KBM-7 (cell line): Measurements from ENCODE around the gene GRIN2A.

ENCODE experiments used
- DNase-seq: peaks from one replicate; pipeline ENCODE4 v3.0.0-alpha.2; 2015
- in situ Hi-C: fragments of 300-500 bp; cut with MboI; formaldehyde crosslinking; loops from 2 replicates; pipeline ENCODE4 v1.14.3; 2020; ENCODE audit warnings: low sequenced_read_pairs, low pct_unique_long_range_greater_than_20kb, mixed read lengths

The GRIN2A gene

DNA sequence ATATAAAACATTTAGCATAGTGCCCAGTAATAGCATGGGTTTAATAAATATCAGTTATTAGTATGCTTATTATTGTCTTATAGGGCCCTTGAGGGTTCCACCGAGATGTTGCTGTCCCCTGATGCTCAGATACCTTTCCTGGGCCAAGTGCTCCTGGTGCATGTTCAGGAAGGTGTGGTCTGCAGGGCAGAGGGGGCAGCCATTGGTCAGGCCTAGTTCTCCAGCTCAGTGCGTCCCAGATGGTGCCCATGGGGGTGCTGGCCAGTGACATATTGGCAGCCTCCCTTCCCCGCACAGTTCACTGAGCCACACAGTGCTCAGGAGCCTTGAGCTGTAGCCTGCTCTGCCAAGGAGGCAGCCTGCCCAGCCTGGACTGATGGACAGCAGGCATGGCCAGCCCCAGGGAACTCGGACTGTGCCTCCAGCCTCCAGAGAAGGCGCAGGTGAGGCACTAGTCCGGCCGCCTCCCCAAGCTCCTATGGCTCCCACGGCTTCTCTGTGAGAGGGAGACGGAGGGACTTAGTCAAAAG is 7.7 kb upstream of the GRIN2A start:
- no peak for DNase-seq
- in situ Hi-C loops = no loop called here

DNA sequence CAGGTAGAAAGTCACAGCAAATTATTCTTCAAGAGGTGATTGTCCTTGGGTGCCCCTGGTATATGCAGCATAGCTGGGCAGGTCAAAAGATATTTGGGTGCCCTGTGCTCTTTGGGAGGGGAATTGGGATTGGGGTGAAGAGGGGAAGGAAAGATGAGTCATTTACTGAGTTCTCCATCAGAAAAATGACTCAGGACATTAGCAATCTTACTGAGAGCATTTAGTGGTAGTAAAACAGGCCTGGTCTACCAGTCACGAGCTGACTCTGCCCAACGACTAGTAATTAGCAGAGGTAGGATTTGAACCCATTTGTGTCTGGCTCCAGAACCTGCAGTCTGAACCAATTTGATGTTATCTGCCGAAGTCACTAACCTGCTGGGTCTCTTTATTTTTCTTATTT is 6.0 kb upstream of the GRIN2A start:
- in situ Hi-C loops = no loop called here
- no peak for DNase-seq

DNA sequence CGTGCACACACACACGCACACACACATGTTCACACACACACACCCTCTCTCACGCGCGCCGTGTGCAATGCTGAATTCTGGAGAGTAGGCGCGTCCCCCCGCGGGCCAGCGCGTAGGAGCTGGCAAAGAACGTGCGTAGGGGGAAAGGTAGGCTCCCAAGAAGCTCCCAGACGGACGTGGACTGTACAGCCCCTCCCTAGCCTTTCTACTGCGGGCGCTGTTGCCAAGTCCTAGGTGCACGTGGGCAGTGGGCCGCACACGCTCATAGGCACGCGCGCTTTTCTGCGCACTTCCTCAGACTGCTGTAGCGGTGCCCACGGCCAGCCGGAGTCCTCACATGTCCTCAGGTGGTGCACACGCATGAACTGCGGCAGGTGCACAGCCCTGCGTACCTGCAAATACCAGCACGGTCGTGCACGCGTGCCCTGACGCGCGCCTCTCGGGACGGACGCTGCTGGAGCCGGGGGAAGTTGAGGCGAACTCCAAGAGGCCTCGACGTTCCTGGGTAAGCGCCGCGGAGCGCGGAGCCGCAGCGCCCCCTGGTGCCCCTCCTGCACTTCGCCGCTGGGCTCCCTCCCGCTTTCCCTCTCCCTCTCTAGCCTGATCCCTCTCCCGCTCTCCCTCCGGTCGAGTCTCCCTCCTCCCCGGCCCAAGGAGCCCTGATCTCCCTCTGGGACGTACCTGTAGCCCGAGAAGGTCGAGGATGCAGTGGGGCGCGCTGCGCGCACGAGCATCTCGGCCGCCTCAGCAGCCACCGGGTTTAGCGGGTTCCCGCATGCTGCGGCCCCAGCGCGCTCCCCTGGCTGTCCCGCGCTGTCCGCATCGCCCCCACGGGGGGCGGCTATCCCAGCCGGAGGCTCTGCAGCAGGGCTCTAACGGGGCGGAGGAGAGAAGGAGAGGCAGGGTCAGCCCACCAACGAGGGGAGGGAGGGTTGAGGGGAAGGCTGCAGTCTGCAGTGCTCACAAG is 749 bp downstream of the GRIN2A start:
- in situ Hi-C loops = no loop called here
- DNase-seq = peak; percentile 82

DNA sequence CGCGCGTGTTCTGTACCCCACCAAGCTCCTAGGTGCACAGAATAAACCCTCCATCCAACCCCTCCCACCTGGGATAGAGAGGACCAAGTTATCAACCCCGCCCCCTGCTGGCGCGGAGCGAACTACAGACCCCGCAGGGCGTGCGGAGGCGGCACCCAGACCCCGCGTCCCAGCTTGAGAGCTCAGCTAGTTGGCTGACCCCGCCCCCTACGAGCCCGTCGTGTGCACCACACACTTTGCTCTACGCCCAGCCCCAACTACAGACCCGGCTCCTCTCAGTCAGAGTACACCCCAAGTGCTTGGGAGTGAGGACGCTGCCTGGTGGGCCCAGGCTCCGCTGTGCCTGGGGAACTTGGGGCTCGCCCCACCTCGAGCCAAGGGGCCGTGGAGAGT is 1.5 kb downstream of the GRIN2A start:
- in situ Hi-C loops = no loop called here
- DNase-seq = peak; percentile 51

DNA sequence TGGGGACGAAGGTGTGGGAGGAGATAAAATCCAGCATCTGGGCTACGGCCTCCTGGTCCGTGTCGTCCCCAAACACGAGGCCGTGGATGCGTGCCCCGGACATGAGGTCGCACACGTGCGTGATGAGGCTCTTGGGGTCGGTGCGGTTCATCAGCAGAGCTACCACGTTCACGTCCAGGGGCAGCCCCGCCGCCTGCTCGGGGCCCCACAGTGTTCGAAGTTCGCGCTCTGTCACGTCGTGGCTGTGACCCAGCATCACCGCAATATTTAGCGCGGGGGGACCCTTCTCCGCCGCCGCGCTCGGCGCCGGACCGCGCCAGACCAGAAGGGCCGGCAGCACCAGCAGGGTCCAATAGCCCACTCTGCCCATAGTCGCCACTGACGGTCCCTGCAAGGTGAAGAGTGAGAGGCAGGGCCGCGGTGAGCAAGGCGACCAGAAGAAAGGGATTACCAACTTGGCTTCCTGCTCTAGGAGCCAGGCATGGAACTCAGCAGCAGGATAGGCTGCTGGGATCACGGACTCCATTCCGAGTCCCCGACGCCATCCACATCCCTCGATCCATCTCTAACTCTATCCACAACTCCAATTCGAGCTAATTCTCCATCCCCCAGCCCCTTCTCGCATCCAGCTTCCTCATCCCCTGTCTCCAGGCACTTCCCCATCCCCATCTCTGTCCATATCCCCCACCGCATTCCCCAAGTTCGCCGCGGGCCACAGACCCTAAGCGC is 2.0 kb downstream of the GRIN2A start:
- in situ Hi-C loops = no loop called here
- DNase-seq = no peak

DNA sequence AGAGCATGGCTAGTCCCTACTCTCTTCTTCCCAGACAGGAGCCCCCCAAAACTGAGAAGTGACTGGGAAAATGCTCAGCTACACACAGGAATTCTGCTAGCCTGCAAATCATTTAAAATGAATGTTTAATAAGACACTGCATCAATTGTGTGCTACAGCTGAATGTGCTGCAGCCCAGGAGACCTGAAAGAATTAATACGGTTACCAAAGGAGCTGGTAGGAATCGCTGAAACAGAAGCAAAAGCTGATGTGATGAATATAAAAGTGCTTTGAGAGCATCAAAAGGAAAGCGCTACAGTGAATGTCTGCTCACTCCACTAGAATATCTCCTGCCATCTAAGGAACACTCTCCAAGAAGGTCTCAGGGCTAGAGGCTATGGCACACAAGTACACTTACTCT is 3.7 kb downstream of the GRIN2A start:
- in situ Hi-C loops = no loop called here
- no peak for DNase-seq

DNA sequence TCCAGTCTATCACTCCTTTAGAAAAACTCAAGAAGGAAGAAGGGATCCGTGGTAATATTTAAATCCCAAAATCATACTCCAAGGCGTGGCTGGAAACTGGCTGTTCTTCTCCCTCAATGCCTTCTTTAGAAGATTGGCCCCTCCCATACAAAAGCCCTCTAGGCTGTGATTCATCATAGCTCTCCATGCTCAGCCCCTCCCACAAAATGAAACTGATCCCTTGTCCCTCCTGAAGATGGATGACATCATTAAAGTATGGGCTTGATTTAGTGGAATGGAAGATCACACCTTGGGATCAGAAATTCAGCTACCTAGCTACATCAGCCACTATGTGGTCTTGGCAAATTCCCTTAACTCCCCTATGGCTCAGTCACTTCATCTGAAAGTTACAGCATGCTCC is 4.1 kb downstream of the GRIN2A start:
- in situ Hi-C loops = no loop called here
- DNase-seq = no peak

DNA sequence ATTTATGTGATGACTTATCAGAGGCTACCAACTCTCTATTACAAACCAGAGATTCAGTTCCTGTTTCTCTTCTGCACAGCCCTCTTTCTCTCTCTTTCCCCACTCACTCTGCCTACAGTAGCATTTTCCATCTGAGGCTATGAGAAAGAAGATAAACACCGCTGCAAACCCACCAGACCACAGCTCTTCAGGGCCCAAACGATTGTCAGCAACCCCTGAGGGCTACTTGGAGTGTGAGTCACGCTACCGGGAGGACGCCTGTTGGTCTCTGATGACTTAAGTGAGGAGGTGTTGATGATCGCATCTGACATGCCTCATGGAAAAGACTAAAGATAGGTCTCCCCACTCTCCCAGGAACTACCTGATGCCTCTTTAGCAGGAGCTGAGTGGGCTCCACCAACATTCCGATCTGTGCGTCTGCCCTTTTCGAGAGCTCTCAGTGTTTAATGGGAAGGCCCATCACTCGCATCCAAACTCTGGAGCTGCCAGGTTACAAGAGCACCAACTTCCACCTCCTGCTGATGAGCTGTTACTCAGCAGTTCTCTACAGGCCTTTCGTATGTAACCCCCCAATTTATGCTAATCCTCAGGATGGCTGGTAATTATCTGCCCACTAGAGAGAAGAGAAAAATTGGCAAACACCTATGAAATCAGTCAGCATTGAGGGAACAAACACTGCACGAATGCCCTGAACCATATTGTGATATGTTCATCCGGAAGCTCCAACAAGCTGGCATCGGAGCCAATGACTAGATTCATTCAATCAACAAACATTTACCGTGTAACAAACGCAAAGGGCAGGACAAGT is 9.2 kb downstream of the GRIN2A start:
- DNase-seq = no peak

DNA sequence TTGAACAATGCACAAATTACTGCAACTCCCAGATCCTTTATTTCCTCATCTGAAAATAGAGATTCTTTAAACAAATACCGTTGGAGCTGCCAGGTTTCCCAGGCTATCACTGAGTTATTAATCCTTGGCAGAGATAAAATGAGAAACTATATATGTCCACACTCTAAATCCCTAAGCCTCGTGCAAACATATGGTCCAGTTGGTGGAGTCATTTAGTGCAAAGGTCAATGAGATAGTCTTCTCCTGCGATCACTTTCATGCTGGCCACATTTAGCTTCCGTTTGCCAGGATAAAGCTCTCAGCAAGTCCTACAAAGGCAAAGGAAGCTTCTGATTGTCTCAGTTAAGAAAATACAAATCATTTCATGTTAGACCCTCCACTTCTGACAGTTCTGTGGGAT is 11.0 kb downstream of the GRIN2A start:
- no peak for DNase-seq
- in situ Hi-C loops = no loop called here

More for the DNA sequence above, 9.2 kb downstream of the GRIN2A start:
- in situ Hi-C loops = no loop called here

DNA sequence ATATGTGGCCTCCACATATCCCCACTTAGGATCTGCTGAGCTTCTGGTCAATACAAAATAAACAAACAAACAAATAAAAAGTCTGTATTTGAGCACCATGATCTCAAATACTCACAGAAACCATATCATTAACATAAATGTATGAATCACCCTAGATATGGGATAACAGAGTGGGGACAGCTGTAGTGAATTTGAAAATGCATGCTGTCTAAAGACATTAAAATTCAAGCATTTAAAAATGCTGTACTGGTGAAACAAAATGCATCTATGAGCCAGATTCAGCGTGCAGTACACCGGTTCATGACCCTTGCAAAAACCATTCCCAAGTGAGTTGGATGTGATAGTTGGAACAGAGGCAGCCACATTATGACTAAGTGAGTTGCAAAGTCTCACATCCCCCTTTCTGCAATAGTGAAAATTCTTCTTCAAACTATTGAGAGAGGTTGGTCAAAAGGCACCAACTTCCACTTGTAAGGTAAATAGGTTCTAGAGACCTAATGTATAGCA is 12.3 kb downstream of the GRIN2A start:
- DNase-seq = no peak
- in situ Hi-C loops = no loop called here

DNA sequence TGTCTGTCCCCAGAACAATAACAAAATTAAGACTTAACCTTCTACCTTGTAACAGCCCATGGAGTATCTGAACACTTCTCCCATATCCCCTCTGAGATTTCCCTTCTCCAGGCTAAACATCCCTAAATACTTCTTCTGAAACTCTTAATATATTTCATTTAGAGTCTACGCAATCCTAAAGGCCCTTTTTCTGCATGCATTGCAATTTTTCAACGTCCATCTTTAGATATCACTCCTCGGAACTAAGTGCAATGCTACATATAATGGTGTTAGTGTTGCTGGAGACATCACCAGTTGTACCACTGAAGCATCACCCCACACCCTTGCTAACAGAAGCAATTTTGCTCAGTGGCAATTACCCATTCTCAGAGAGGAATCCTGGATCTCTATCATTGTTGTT is 13.2 kb downstream of the GRIN2A start:
- in situ Hi-C loops = no loop called here
- DNase-seq = no peak

DNA sequence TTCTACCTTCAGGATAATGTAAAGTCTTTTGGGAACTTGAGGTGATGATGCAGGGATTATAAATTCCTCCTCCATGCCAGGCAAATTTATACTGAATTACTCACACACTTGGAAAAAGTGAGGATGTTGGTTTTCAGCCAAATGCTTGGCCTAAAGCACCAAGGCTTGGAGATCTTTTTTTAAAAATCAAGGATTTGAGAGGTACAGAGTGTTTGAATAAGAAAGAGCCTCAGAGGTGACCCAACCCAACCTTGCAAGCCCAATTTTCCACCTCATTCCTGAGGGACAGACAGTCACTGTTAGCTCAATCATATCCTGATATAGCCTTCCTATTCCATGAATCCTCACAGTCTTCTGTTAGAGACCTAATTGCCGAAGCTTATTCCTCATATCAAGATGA is 14.0 kb downstream of the GRIN2A start:
- in situ Hi-C loops = no loop called here
- no peak for DNase-seq

DNA sequence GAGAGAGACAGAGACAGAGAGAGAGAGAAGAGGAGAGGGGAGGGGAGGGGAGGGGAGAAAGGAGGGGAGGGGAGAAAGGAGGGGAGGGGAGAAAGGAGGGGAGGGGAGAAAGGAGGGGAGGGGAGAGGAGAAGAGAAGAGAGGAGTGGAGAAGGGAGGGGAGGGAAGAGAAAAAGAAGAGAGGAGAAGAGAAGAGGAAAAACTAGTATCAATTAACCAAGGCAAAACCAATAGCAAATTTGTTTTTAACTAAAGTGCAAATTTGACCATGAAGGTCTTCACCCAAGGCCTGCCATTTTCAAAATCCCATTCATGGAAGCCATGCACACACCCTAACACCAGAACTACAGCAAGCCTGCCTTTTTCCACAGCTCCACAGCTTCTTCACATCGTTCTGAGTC is 16.6 kb downstream of the GRIN2A start:
- DNase-seq = no peak
- in situ Hi-C loops = no loop called here

DNA sequence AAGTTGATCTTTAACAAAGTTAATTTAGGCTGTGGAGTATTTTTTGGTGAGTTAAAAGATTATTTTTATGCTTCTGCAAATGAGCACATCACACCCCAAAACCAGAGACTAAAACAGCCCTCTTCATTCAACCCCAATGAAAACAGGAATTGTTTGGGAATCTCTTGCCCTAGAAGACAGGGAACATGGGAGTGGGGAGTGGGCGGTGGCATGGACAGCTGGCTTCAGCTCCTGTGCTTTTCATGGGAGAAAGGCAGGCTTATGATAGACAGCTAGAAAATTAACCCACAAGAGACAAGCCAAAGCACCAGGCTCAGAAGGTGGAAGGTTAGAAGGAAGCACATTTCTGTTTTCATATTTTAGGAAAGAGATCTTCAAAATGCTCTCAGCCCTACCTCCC is 19.2 kb downstream of the GRIN2A start:
- no peak for DNase-seq
- in situ Hi-C loops = no loop called here

DNA sequence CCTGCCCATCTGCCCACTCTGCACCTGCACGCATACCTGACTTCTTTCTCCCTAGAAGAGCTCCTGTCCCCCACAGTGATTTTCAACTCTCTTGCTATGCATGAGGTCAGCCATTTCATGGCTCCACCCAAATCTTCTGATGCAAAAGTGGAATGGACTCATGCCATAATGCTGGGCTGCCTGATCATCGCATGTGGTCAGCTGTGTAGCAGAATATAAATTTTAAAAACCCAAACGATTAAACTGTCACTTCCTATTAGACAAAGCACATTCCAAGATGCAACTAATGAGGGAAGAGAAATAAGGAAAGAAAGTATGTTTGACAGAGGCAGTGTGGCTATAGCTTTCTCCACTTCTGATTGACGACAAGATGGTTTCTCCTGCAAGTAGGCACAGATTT is 26.1 kb downstream of the GRIN2A start:
- no peak for DNase-seq
- in situ Hi-C loops = no loop called here

DNA sequence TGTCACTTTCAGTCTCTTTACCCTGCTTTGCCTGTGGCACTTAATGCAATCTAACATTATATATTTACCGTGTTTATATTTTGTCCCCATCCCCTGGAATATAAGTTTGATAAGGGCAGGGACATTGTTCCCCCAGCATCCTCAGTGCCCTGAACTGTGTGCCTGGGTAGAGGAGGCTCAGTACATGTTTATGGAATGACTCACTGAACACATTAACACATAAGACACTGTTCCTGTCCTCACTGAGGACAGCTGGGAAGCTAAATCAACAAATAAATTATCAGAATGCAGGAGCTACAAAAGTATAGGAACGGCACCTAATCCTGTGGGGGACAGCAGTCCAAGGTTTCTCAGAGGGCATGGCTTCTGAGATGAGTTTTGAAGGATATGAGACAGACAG is 27.8 kb downstream of the GRIN2A start:
- no peak for DNase-seq
- in situ Hi-C loops = no loop called here

DNA sequence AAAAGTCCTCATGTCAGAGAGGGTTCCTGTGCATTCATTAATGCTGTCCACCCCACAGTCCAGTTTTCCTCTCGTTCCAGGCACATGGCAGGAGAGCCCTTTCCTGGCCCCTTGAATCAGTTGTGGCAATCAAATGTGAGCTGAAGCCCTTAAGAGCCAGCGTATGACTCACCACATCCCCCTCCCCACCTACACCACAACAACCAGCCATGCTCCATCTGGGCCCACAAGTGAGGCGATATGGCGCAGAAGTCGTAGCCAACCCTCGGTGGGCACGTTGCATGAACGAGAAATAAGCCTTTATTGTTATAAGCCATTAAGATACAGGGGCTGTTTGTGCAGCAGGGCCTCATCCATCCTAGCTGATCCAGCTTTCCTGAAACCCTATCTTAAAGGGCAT is 28.2 kb downstream of the GRIN2A start:
- DNase-seq = no peak

DNA sequence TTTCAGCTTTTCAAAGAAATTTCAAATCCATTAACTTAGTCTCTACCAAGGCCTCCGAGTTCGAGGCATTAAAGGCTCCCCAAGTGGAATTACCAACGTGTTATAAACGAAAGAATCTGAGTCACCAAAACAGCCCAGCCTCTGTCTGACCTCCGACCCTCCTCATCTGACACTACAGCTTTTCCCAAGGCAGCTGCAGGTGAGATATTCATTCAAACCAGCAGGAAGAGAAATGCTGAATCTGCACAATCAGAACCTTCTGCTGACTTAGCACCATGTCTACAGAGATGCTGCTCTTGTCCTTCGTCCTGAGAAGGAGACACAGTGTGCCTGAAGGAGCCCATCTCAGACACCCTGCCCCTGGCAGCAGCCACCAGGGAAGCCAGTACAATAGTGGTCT is 30.5 kb downstream of the GRIN2A start:
- in situ Hi-C loops = no loop called here
- no peak for DNase-seq

More for the DNA sequence above, 28.2 kb downstream of the GRIN2A start:
- in situ Hi-C loops = no loop called here

DNA sequence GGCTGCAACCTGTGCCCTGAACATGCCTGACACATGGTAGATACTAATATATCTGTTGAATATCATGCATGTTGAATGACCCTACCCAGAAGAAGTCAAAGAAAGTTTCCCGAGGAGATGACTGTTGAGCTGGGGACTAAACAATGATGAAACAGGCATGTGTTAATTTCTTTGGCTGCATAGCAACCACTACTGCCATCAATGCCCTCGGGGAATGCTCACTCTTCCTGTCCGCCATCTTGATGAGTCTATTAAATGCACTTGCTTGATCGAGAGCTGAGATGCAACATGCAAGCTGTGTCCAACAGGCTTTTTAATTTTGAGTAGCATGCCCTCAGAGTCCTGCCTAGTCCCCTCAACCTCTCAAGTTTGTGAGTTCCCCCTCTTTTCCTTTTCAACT is 31.3 kb downstream of the GRIN2A start:
- in situ Hi-C loops = no loop called here
- no peak for DNase-seq
